Measurements from ENCODE around the gene HEPACAM.

GRCh38 chr11:124869856-124870387 lies 65.9 kb downstream of the HEPACAM start:
- TF ChIP-seq CTCF (IDR thresholded peaks at IDR 0.05; ENCODE audit: borderline replicate concordance, extremely low read depth, low read length, poor library complexity, severe bottlenecking) = no peak
- no peak for TF ChIP-seq EZH2 (IDR thresholded peaks at IDR 0.05; ENCODE audit: borderline replicate concordance, low read depth, low read length, severe bottlenecking)

All from DND-41 (cell line).